Liver (tissue), 9 donors: ENCODE results near the gene AHI1. TPM values are rescaled to one million over a fixed set of nuclear protein-coding genes. Genes with fewer than 3 reads are reported as not detected.

Experiments
- DNase-seq: peaks from one replicate; pipeline ENCODE4 v3.0.0-alpha.2; 2017; ENCODE audit warnings: low spot score
- H3K27ac ChIP-seq, 2 donors: one replicate each; pipeline ENCODE4 v1.7.0; 2013; ENCODE audit warnings: inconsistent platforms in 2 of 2, low read length in 2 of 2, control low read depth in 1 of 2, low read depth in 1 of 2, mild to moderate bottlenecking in 1 of 2
- H3K27me3 ChIP-seq, 4 donors: one replicate each; pipeline versions ENCODE4 v1.6.1 to v1.7.0; 2013; ENCODE audit warnings: low read length in 3 of 4, inconsistent platforms in 1 of 4, mild to moderate bottlenecking in 1 of 4, moderate library complexity in 1 of 4; ENCODE audit not compliant: control insufficient read depth in 4 of 4, insufficient read depth in 4 of 4
- H3K36me3 ChIP-seq, 4 donors: one replicate each; pipeline versions ENCODE4 v1.6.1 to v1.7.0; 2013; ENCODE audit warnings: low read length in 3 of 4, mild to moderate bottlenecking in 3 of 4, low read depth in 1 of 4, moderate library complexity in 1 of 4; ENCODE audit not compliant: control insufficient read depth in 4 of 4, insufficient read depth in 3 of 4
- H3K4me1 ChIP-seq, 4 donors: one replicate each; pipeline versions ENCODE4 v1.6.1 to v1.7.0; 2013; ENCODE audit warnings: low read length in 3 of 4, mild to moderate bottlenecking in 3 of 4, moderate library complexity in 1 of 4; ENCODE audit not compliant: control insufficient read depth in 4 of 4, insufficient read depth in 4 of 4
- H3K4me3 ChIP-seq, 3 donors: one replicate each; pipeline versions ENCODE4 v1.6.1 to v1.7.0; 2013; ENCODE audit warnings: low read length in 3 of 3, control low read depth in 1 of 3, low read depth in 1 of 3, mild to moderate bottlenecking in 1 of 3
- H3K9ac ChIP-seq, 2 donors: one replicate each; pipeline ENCODE4 v1.7.0; 2013; ENCODE audit warnings: low read length in 2 of 2, mild to moderate bottlenecking in 2 of 2, moderate library complexity in 2 of 2, control low read depth in 1 of 2, low read depth in 1 of 2
- H3K9me3 ChIP-seq, 4 donors: one replicate each; pipeline versions ENCODE4 v1.6.1 to v1.7.0; 2013; ENCODE audit warnings: low read length in 3 of 4; ENCODE audit not compliant: control insufficient read depth in 4 of 4
- ATF3 ChIP-seq: IDR thresholded peaks from 2 replicates; pipeline ENCODE4 v1.6.1; 2016; ENCODE audit warnings: antibody characterized with exemption
- CTCF ChIP-seq: fragments of 150-350 bp; IDR thresholded peaks from 2 replicates; pipeline ENCODE4 v1.5.1; 2017; ENCODE audit warnings: improper control_type of control experiment, low read depth, low read length; ENCODE audit not compliant: missing input control
- EGR1 ChIP-seq, 2 donors: IDR thresholded peaks; 2 replicates each; pipeline ENCODE4 v1.6.1; 2016 to 2018; ENCODE audit warnings: antibody characterized with exemption in 2 of 2, low read depth in 2 of 2
- FOXA1 ChIP-seq: IDR thresholded peaks from 2 replicates; pipeline ENCODE4 v1.6.1; 2016; ENCODE audit warnings: antibody characterized with exemption
- GABPA ChIP-seq, 2 donors: IDR thresholded peaks in 1 of 2; conservative IDR thresholded peaks in 1 of 2; 2 replicates each; pipeline ENCODE4 v1.6.1; 2016; ENCODE audit warnings: antibody characterized with exemption in 2 of 2, mild to moderate bottlenecking in 1 of 2, moderate library complexity in 1 of 2
- HNF4A ChIP-seq, 2 donors: conservative IDR thresholded peaks; 2 replicates each; pipeline ENCODE4 v1.6.1; 2016; ENCODE audit warnings: antibody characterized with exemption in 2 of 2, mild to moderate bottlenecking in 2 of 2
- HNF4G ChIP-seq: IDR thresholded peaks from 2 replicates; pipeline ENCODE4 v1.6.1; 2016; ENCODE audit warnings: antibody characterized with exemption
- JUND ChIP-seq, 2 donors: IDR thresholded peaks; 2 replicates each; pipeline ENCODE4 v1.6.1; 2016; ENCODE audit warnings: antibody characterized with exemption in 2 of 2
- MAX ChIP-seq: IDR thresholded peaks from 2 replicates; pipeline ENCODE4 v1.6.1; 2016; ENCODE audit warnings: antibody characterized with exemption
- NR2F2 ChIP-seq: IDR thresholded peaks from 2 replicates; pipeline ENCODE4 v1.6.1; 2016; ENCODE audit warnings: antibody characterized with exemption
- RAD21 ChIP-seq, 2 donors: IDR thresholded peaks; 2 replicates each; pipeline ENCODE4 v1.6.1; 2016; ENCODE audit warnings: antibody characterized with exemption in 2 of 2, mild to moderate bottlenecking in 2 of 2
- REST ChIP-seq: IDR thresholded peaks from 2 replicates; pipeline ENCODE4 v1.6.1; 2016; ENCODE audit warnings: antibody characterized with exemption, mild to moderate bottlenecking
- RXRA ChIP-seq, 2 donors: IDR thresholded peaks; 2 replicates each; pipeline ENCODE4 v1.6.1; 2017 to 2018; ENCODE audit warnings: antibody characterized with exemption in 2 of 2, mild to moderate bottlenecking in 1 of 2
- SP1 ChIP-seq: IDR thresholded peaks from 2 replicates; pipeline ENCODE4 v1.6.1; 2018; ENCODE audit warnings: antibody characterized with exemption, mild to moderate bottlenecking
- TAF1 ChIP-seq: conservative IDR thresholded peaks from 2 replicates; pipeline ENCODE4 v1.6.1; 2016; ENCODE audit warnings: antibody characterized with exemption, mild to moderate bottlenecking
- YY1 ChIP-seq: IDR thresholded peaks from 2 replicates; pipeline ENCODE4 v1.6.1; 2016; ENCODE audit warnings: antibody characterized with exemption, mild to moderate bottlenecking
- ZBTB33 ChIP-seq: IDR thresholded peaks from 2 replicates; pipeline ENCODE4 v1.6.1; 2016; ENCODE audit warnings: antibody characterized with exemption
- WGBS: extraction: QIAGEN DNeasy Blood & Tissue Kit; methylation state at CpG from one replicate; pipeline ENCODE4 v1.1.7; 2013; 5-methylcytosine and 5-hydroxymethylcytosine counted together
- polyA plus RNA-seq, 2 donors: library from polyadenylated mRNA; stranded (reverse) in 1 of 2; unstranded in 1 of 2; fragments of 200-250 nt in 1 of 2; fragments of >200 nt in 1 of 2; fragmentation: Nextera tagmentation in 1 of 2; extraction: Ambion mirVana in 1 of 2; gene quantifications; one replicate each; pipeline versions ENCODE4 v1.2.1 to v1.2.3, GENCODE V29; 2013 to 2015
- total RNA-seq, 2 donors: library from RNA; depleted of rRNA; stranded (reverse); fragments of >200 nt; gene quantifications; one replicate each; pipeline ENCODE4 v1.2.3, GENCODE V29; 2014
- donor health status: healthy.
- donor health status: healthy.
- donor health status: healthy.
- donor health status: healthy.
- donor health status: healthy.

AHI1 gene
- total and polyA plus RNA-seq, 4 donors, result 2.0 to 14.4 (median 9.0) TPM

GRCh38 chr6:135464634-135465033, 32.9 kb downstream of the AHI1 start:
- WGBS, result 95% methylated on average over 1 of the region's 1 CpG
- H3K27ac ChIP-seq, result no peak overlapping the region
- H3K27me3 ChIP-seq, result no peaks in the 10 kb centered on the region
- no peak overlapping the region for H3K9ac ChIP-seq
- TF ChIP-seq MAX, result no peak
- no peak for TF ChIP-seq ATF3
- TF ChIP-seq JUND (IDR thresholded peaks at IDR 0.05), result no peak
- no peak for TF ChIP-seq RAD21 (IDR thresholded peaks at IDR 0.05)
- no peak for TF ChIP-seq REST
- no peak for TF ChIP-seq TAF1
- no peak for TF ChIP-seq HNF4A (conservative IDR thresholded peaks at IDR 0.05)
- no peak for TF ChIP-seq YY1
- no peak for TF ChIP-seq ZBTB33
- no peak for TF ChIP-seq GABPA (IDR thresholded peaks at IDR 0.05 in 1 of 2, conservative IDR thresholded peaks at IDR 0.05 in 1 of 2)
- TF ChIP-seq FOXA1, result no peak
- TF ChIP-seq HNF4G, result no peak
- no peak for TF ChIP-seq RXRA (IDR thresholded peaks at IDR 0.05)
- TF ChIP-seq SP1, result no peak
- TF ChIP-seq CTCF, result no peak
- H3K36me3 ChIP-seq, result peaks cover 2 to 8% (median 7%) of the 10 kb centered on the region in 4 donors
- H3K9me3 ChIP-seq, result no peaks in the 10 kb centered on the region
- DNase-seq, result no peak
- no peak overlapping the region for H3K4me3 ChIP-seq
- H3K4me1 ChIP-seq, result no peaks in the 10 kb centered on the region

- WGBS, result 89% methylated on average over 1 of the region's 1 CpG
- no peaks in the 10 kb centered on the region for H3K4me1 ChIP-seq
Observed at GRCh38 chr6:135461208-135461607, 36.3 kb downstream of the AHI1 start.

More at GRCh38 chr6:135461208-135461607, 36.3 kb downstream of the AHI1 start:
- H3K27me3 ChIP-seq, result no peaks in the 10 kb centered on the region
- no peak overlapping the region for H3K27ac ChIP-seq
- H3K4me3 ChIP-seq, result no peak overlapping the region
- no peak for TF ChIP-seq FOXA1
- no peak for TF ChIP-seq SP1
- no peak for TF ChIP-seq CTCF
- no peak for TF ChIP-seq HNF4G
- no peak for TF ChIP-seq ATF3
- no peak for TF ChIP-seq YY1
- no peak for TF ChIP-seq NR2F2
- TF ChIP-seq TAF1, result no peak
- TF ChIP-seq REST, result no peak
- TF ChIP-seq MAX, result no peak
- TF ChIP-seq RXRA (IDR thresholded peaks at IDR 0.05), result no peak
- no peak for TF ChIP-seq HNF4A (conservative IDR thresholded peaks at IDR 0.05)
- TF ChIP-seq EGR1 (IDR thresholded peaks at IDR 0.05; ENCODE audit: low read depth in 2 of 2), result no peak
- no peaks in the 10 kb centered on the region for H3K9me3 ChIP-seq
- H3K36me3 ChIP-seq, result peaks cover 2 to 8% (median 7%) of the 10 kb centered on the region in 4 donors
- no peak for DNase-seq
- H3K9ac ChIP-seq, result no peak overlapping the region
